Retinal pigment epithelial cell (primary cell): ENCODE results near the gene TENM3.
"Not testable (repeated sequence)": the region's sequence is repeated elsewhere in the genome, so short reads cannot be mapped to it uniquely, and the experiment has no call there.

Experiments
- DNase-seq: peaks from one replicate; pipeline ENCODE4 v3.0.0-alpha.2; 2010; ENCODE audit warnings: low read depth
- H3K4me3 ChIP-seq: 2 replicates; pipeline ENCODE4 v1.5.1; 2011; ENCODE audit warnings: mild to moderate bottlenecking, low read length, control low read depth, moderate library complexity
- TF ChIP-seq, protein P1 (sequence below): conservative IDR thresholded peaks from 2 replicates; pipeline ENCODE4 v1.5.1; 2011; ENCODE audit warnings: low read depth, low read length, control low read depth, inconsistent platforms

Gene TENM3

DNA sequence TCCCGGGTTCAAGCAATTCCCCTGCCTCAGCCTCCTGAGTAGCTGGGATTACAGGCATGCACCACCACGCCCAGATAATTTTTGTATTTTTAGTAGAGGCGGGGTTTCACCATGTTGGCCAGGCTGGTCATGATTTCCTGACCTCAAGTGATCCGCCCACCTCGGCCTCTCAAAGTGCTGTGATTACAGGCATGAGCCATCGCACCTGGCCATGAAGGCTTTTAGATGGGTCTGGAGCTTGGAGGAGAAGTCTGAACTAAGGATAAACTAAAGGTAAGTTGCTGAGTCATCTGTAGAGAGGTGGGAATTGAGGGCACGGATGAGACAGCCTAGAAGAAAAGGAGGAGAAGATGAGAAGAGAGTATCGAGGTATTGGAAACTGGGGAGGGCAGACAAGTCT lies at the start of gene TENM3:
TENM3 (plus strand) TSS at position 199 of the 400 bp plus-strand sequence. CDS start 80,619 bp downstream, outside the sequence.
- not testable (repeated sequence) for H3K4me3 ChIP-seq, DNase-seq

DNA sequence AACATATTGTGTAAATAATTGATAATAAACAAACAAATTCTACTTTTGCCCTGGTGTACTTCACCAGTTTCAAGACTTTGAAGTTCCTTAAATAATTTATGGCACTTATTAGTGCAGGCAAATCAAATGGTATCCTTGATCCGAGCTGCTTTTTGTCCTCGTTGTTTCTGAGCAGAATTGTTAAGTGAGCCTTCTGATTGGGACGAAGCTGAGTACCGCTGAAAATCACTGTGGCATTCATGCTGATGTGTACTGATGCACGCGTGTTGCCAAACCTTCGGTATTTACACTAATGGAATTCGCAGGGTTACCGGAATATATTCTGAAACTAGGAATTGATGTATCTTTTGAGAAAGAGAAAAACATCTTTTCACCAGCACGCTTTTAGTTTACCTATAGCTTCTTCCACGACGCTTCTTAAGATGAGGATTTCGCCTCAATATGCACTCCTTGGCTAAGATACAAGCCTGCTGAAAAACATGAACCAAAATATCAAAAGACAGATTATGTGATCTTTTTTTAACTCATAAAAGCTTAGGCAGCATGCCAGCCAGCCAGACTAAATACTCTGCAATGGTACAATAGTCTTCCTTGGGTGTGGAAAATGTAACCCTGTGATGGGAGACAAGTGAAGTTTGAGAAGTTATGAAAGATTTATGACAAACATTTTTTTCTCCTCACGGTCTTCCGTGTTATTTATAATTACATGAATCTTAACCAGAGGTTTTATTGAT lies 48.9 kb upstream of the TENM3 start:
- DNase-seq, result no peak

DNA sequence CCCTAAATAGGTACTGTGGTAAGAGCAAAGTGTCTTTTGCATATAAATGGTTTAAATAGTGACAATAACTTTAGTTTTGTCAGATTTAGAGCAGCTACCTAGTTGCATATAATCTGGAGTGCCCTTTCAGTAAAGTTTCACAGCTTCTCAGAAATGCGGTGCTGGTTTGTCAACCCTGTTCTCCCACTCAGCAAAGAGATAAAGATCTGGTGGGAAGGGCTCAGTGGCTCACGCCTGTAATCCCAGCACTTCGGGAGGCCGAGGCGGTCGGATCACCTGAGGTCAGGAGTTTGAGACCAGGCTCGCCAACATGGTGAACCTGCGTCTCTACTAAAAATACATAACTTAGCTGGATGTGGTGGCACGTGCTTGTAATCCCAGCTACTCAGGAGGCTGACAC lies 45.6 kb upstream of the TENM3 start:
- no peak for DNase-seq
- TF ChIP-seq, protein P1, sequence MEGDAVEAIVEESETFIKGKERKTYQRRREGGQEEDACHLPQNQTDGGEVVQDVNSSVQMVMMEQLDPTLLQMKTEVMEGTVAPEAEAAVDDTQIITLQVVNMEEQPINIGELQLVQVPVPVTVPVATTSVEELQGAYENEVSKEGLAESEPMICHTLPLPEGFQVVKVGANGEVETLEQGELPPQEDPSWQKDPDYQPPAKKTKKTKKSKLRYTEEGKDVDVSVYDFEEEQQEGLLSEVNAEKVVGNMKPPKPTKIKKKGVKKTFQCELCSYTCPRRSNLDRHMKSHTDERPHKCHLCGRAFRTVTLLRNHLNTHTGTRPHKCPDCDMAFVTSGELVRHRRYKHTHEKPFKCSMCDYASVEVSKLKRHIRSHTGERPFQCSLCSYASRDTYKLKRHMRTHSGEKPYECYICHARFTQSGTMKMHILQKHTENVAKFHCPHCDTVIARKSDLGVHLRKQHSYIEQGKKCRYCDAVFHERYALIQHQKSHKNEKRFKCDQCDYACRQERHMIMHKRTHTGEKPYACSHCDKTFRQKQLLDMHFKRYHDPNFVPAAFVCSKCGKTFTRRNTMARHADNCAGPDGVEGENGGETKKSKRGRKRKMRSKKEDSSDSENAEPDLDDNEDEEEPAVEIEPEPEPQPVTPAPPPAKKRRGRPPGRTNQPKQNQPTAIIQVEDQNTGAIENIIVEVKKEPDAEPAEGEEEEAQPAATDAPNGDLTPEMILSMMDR, result no peak
- no peak overlapping the region for H3K4me3 ChIP-seq

More for the DNA sequence above, 48.9 kb upstream of the TENM3 start:
- TF ChIP-seq, protein P1, result no peak
- H3K4me3 ChIP-seq, result no peak overlapping the region

DNA sequence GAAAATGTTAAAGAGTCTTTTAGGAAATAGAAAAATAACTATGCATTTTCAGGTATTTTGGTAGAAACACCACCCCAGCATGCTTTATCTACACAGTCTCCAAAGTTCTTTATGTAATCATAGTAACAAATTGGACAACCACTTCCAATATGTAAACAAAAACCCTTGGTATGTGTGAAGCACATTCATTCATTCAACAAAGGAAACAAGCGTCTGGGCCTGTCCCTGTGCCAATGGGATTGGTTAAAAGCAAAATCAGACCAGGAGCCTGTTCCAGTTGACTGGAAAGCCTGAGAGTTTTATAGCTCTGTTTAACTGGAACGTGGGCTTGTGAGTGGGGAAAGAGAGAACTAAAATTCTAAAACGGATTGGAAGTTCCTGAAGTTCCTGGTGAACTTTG lies 41.3 kb upstream of the TENM3 start:
- TF ChIP-seq, protein P1, result no peak
- no peak overlapping the region for H3K4me3 ChIP-seq
- no peak for DNase-seq

DNA sequence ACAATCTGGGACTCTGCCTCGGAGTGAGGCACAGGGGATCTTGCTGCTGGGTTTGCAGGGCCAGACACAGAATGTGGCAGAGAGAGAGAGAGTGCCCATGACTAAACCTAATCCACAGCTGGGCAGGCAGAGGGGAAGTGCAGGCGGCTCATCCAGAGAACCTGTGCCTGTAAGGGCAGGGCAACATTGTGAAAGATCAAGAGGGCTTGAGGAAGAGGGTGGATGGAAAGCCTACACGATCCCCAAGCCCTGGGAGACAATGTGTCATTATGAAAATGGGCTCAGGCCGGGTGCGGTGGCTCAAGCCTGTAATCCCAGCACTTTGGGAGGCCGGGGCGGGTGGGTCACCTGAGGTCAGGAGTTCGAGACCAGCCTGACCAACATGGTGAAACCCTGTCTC lies 40.6 kb upstream of the TENM3 start:
- TF ChIP-seq, protein P1, result no peak
- no peak for DNase-seq
- no peak overlapping the region for H3K4me3 ChIP-seq

DNA sequence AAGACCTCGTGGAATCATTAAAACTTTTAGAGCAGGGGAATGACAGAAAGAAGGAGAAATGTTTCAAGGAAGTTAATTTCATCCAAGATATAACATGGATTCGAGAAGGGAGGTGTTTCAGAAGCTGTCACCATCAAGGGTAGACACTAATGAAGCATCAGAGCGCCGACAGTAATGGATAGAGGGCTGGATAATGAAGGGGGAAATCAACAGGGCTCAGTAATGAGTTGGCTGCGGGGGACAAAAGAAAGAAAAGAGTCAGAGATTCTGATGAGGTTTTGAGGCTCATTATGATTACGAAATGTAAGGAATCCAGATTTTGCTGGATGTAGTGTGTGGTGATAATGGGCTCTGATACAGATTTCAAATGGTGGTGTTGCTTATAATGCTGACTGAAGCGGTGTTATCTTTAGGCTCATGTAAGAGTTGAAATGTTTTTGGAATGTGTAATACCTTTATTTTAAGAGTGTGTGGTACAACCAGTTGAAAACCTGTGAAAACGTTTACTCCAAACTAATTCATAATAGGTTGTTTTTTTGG lies 39.3 kb upstream of the TENM3 start:
- TF ChIP-seq, protein P1, result no peak
- H3K4me3 ChIP-seq, result no peak overlapping the region
- DNase-seq, result no peak

DNA sequence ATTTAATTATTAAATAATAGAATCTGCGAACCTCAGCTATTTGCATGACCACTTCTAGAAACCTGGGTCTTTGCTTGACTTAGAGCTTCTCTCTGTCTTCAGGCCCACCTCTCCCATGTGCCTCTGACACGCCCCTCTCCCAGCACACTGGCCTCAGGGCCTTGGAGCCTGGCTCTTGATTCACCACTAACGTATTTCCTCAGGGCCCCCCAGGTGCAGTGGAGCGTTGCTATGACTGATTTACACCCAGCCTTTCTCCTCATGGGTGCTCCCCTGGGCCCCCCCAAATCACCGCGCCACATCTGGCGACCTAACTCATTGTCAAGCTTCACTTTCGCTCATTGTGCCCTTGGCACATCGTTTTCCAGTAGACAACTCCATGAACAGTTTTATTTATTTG lies 37.9 kb upstream of the TENM3 start:
- H3K4me3 ChIP-seq, result no peak overlapping the region
- TF ChIP-seq, protein P1, result no peak
- DNase-seq, result no peak
